Measurements from ENCODE around the gene ARFGAP2.

- TF ChIP-seq POLR2A (IDR thresholded peaks at IDR 0.05; ENCODE audit: low read depth, low read length) (peak; percentile 47), CTCF (IDR thresholded peaks at IDR 0.05; ENCODE audit: extremely low read depth in 1 of 2, insufficient read depth in 1 of 2, low read depth in 1 of 2, low read length in 2 of 2) (no peak)
These were observed 39.6 kb upstream of the ARFGAP2 start for GRCh38 chr11:47216121-47216798.
